HCT116 (cell line): ENCODE data around the gene CDK16. TPM values are rescaled to one million over a fixed set of nuclear protein-coding genes. Genes with fewer than 3 reads are reported as not detected.
A peak's percentile ranks its signal among the peaks of the same experiment; 100 is the strongest.

ENCODE experiments used
- ATAC-seq: fragments of 200-7000 bp; cut with Tn5 transposase; 2 replicates; pipeline ENCODE4 v1.9.1; 2020; ENCODE audit warnings: mild to moderate bottlenecking, moderate library complexity
- BruUV-seq: library from RNA; stranded (reverse); fragments of 400-500 nt; replicated peaks from 2 replicates; lab custom pipeline; 2021; lab: Mats Ljungman, UMichigan
- CTCF ChIA-PET: fragments of 300-600 bp; sonication (Branson Sonifier 250); formaldehyde crosslinking; loops from one replicate; lab custom pipeline; 2021; ENCODE audit warnings: antibody characterized with exemption; lab: Charles Lee
- POLR2A ChIA-PET: fragments of 300-600, 350-600 bp; sonication (Branson Sonifier 250); formaldehyde crosslinking; loops from one replicate; lab custom pipeline; 2021; ENCODE audit warnings: antibody characterized with exemption; lab: Charles Lee
- RAD21 ChIA-PET, 2 experiments: fragments of 300-600 bp; sonication (Branson Sonifier 250); formaldehyde crosslinking; loops; one replicate each; lab custom pipeline; 2023; ENCODE audit warnings: low total read pairs in 2 of 2; ENCODE audit not compliant: uncharacterized antibody in 2 of 2, unreplicated experiment in 2 of 2, low non-redundant PET in 1 of 2; lab: Charles Lee
- DNase-seq: peaks from one replicate; pipeline ENCODE4 v3.0.0-alpha.2; 2010; ENCODE audit warnings: low read depth, low spot score
- H2AFZ ChIP-seq: fragments of 200-600 bp; shearing (Covaris generic), sonication (generic); 2 replicates; pipeline ENCODE4 v1.6.1; 2017; ENCODE audit warnings: low read depth, mixed run types, mixed read lengths, antibody characterized with exemption, low read length; ENCODE audit not compliant: poor library complexity, severe bottlenecking
- H3K27ac ChIP-seq: 2 replicates; pipeline ENCODE4 v1.5.1; 2012; ENCODE audit warnings: low read depth, low read length
- H3K27me3 ChIP-seq: fragments of 200-600 bp; sonication (generic); 2 replicates; pipeline ENCODE4 v1.6.1; 2016; ENCODE audit warnings: mixed run types, low read length, mixed read lengths; ENCODE audit not compliant: insufficient read depth
- H3K36me3 ChIP-seq, 2 experiments: fragments of 200-500 bp in 1 of 2; fragments of 200-600 bp in 1 of 2; sonication (Bioruptor generic) in 1 of 2; sonication (generic) in 1 of 2; 2 replicates each; pipeline versions ENCODE4 v1.5.1 to v1.6.1; 2014 to 2016; ENCODE audit warnings: low read length in 2 of 2, inconsistent platforms in 1 of 2, mixed read lengths in 1 of 2, mixed run types in 1 of 2; ENCODE audit not compliant: insufficient read depth in 2 of 2, control insufficient read depth in 1 of 2
- H3K4me1 ChIP-seq, 2 experiments: fragments of 200-600 bp in 1 of 2; sonication (generic) in 1 of 2; 2 replicates each; pipeline versions ENCODE4 v1.5.1 to v1.6.1; 2012 to 2017; ENCODE audit warnings: low read length in 2 of 2, inconsistent platforms in 1 of 2, mild to moderate bottlenecking in 1 of 2, mixed read lengths in 1 of 2, mixed run types in 1 of 2, moderate library complexity in 1 of 2; ENCODE audit not compliant: insufficient read depth in 2 of 2, control insufficient read depth in 1 of 2
- H3K4me2 ChIP-seq: fragments of 200-600 bp; sonication (generic); 2 replicates; pipeline ENCODE4 v1.6.1; 2017; ENCODE audit warnings: mixed run types, low read length, mixed read lengths
- H3K4me3 ChIP-seq, 2 experiments: fragments of 200-600 bp in 1 of 2; sonication (generic) in 1 of 2; replicated peaks in 1 of 2; 2 replicates each; pipeline ENCODE4 v1.5.1; 2011 to 2016; ENCODE audit warnings: low read length in 2 of 2, control low read depth in 1 of 2, low read depth in 1 of 2, mild to moderate bottlenecking in 1 of 2, mixed read lengths in 1 of 2, mixed run types in 1 of 2
- H3K79me2 ChIP-seq: fragments of 200-600 bp; sonication (generic); 2 replicates; pipeline ENCODE4 v1.6.1; 2017; ENCODE audit warnings: mild to moderate bottlenecking, mixed run types, low read length, moderate library complexity, mixed read lengths; ENCODE audit not compliant: insufficient read depth
- H3K9ac ChIP-seq: fragments of 200-600 bp; sonication (generic); 2 replicates; pipeline ENCODE4 v1.6.1; 2016; ENCODE audit warnings: low read length, mixed read lengths
- H3K9me2 ChIP-seq: fragments of 200-600 bp; sonication (generic), shearing (Covaris generic); 2 replicates; pipeline ENCODE4 v1.6.1; 2017; ENCODE audit warnings: mixed run types, mild to moderate bottlenecking, moderate library complexity; ENCODE audit not compliant: insufficient read depth
- H3K9me3 ChIP-seq, 2 experiments: fragments of 200-500 bp in 1 of 2; fragments of 200-600 bp in 1 of 2; sonication (Bioruptor generic) in 1 of 2; sonication (generic) in 1 of 2; 2 replicates each; pipeline ENCODE4 v1.6.1; 2014 to 2017; ENCODE audit warnings: low read length in 2 of 2, mixed read lengths in 2 of 2, inconsistent platforms in 1 of 2, low read depth in 1 of 2, mild to moderate bottlenecking in 1 of 2, mixed run types in 1 of 2, moderate library complexity in 1 of 2; ENCODE audit not compliant: control insufficient read depth in 1 of 2, insufficient read depth in 1 of 2
- H4K20me1 ChIP-seq: fragments of 200-600 bp; sonication (generic), shearing (Covaris generic); 2 replicates; pipeline ENCODE4 v1.6.1; 2017; ENCODE audit warnings: mixed run types, mild to moderate bottlenecking, moderate library complexity; ENCODE audit not compliant: insufficient read depth
- ATF3 ChIP-seq: IDR thresholded peaks from 2 replicates; pipeline ENCODE4 v1.6.1; 2012
- CBX3 ChIP-seq: IDR thresholded peaks from 2 replicates; pipeline ENCODE4 v1.6.1; 2012; ENCODE audit warnings: low read depth
- CEBPB ChIP-seq: IDR thresholded peaks from 2 replicates; pipeline ENCODE4 v1.6.1; 2012; ENCODE audit warnings: low read depth
- CTCF ChIP-seq, 3 experiments: fragments of 200-600 bp in 1 of 3; sonication (generic) in 1 of 3; IDR thresholded peaks in 2 of 3; conservative IDR thresholded peaks in 1 of 3; 2 replicates each; pipeline ENCODE4 v1.5.1; 2012 to 2017; ENCODE audit warnings: low read depth in 2 of 3, low read length in 2 of 3, antibody characterized with exemption in 1 of 3, borderline replicate concordance in 1 of 3, control low read depth in 1 of 3, mild to moderate bottlenecking in 1 of 3, mixed read lengths in 1 of 3, mixed run types in 1 of 3, moderate library complexity in 1 of 3; ENCODE audit not compliant: insufficient read depth in 1 of 3
- EGR1 ChIP-seq: IDR thresholded peaks from 2 replicates; pipeline ENCODE4 v1.6.1; 2012; ENCODE audit warnings: low read depth
- EZH2 ChIP-seq: fragments of 200-600 bp; sonication (generic); IDR thresholded peaks from 2 replicates; pipeline ENCODE4 v1.6.1; 2017; ENCODE audit warnings: antibody characterized with exemption, mixed run types
- JUND ChIP-seq: IDR thresholded peaks from 2 replicates; pipeline ENCODE4 v1.6.1; 2012
- POLR2AphosphoS5 ChIP-seq: IDR thresholded peaks from 2 replicates; pipeline ENCODE4 v1.6.1; 2011; ENCODE audit warnings: mild to moderate bottlenecking, low read depth, low read length, moderate library complexity
- RAD21 ChIP-seq: IDR thresholded peaks from 2 replicates; pipeline ENCODE4 v1.6.1; 2012; ENCODE audit warnings: low read depth, mild to moderate bottlenecking
- SRF ChIP-seq: IDR thresholded peaks from 2 replicates; pipeline ENCODE4 v1.6.1; 2012; ENCODE audit warnings: low read depth
- TCF7L2 ChIP-seq: IDR thresholded peaks from 2 replicates; pipeline ENCODE4 v1.7.0; 2011; ENCODE audit warnings: borderline replicate concordance, inconsistent platforms; ENCODE audit not compliant: insufficient read depth, insufficient read length; ENCODE audit errors: extremely low read depth
- YY1 ChIP-seq: IDR thresholded peaks from 2 replicates; pipeline ENCODE4 v1.6.1; 2011; ENCODE audit warnings: low read length, low read depth, moderate library complexity, mild to moderate bottlenecking; ENCODE audit not compliant: insufficient replicate concordance; ENCODE audit errors: extremely low read depth
- ZBTB33 ChIP-seq: IDR thresholded peaks from 2 replicates; pipeline ENCODE4 v1.6.1; 2011; ENCODE audit warnings: mild to moderate bottlenecking, low read length, moderate library complexity; ENCODE audit not compliant: insufficient replicate concordance; ENCODE audit errors: extremely low read depth
- ZNF274 ChIP-seq: fragments of 200-500 bp; sonication (Bioruptor generic); IDR thresholded peaks from 2 replicates; pipeline ENCODE4 v1.6.1; 2014; ENCODE audit warnings: mild to moderate bottlenecking, low read depth, low read length, inconsistent platforms
- intact Hi-C: fragments of 100-400 bp; cut with micrococcal nuclease; formaldehyde crosslinking; loops from 2 replicates; pipeline ENCODE4 v1.10.0; 2022
- total RNA-seq: library from RNA; stranded (reverse); gene quantifications from one replicate; pipeline ENCODE4 v1.2.1, GENCODE V29; 2021; ENCODE audit not compliant: unreplicated experiment

CDK16 gene
- total RNA-seq, 1 experiment from 2014 or later, result 131 TPM

GRCh38 chrX:47200385-47201150, 17.9 kb upstream of the CDK16 start:
- TF ChIP-seq RAD21, result no peak
- TF ChIP-seq TCF7L2, result no peak
- TF ChIP-seq CTCF (IDR thresholded peaks at IDR 0.05 in 2 of 3, conservative IDR thresholded peaks at IDR 0.05 in 1 of 3; ENCODE audit: borderline replicate concordance in 1 of 3, insufficient read depth in 1 of 3, low read depth in 2 of 3, low read length in 2 of 3), result no peak
- no peak for TF ChIP-seq YY1
- no peak for TF ChIP-seq CBX3
- no peak for TF ChIP-seq POLR2AphosphoS5
- TF ChIP-seq CEBPB, result no peak
- TF ChIP-seq EGR1, result no peak
- no peak for TF ChIP-seq EZH2
- TF ChIP-seq ATF3, result no peak
- TF ChIP-seq ZNF274, result no peak
- no peak for TF ChIP-seq JUND
- TF ChIP-seq ZBTB33, result no peak
- no peak for TF ChIP-seq SRF

More at GRCh38 chrX:47200385-47201150, 17.9 kb upstream of the CDK16 start:
- ChIA-PET POLR2A (no interaction called here), CTCF (no interaction called here), RAD21 (no interaction called here)
- Histone ChIP-seq H3K36me3 (peaks cover 20 to 51% of the 10 kb centered on the region in 2 experiments; a peak in 3 of 4 replicates), H3K9me2 (no peaks in the 10 kb centered on the region), H3K79me2 (peaks cover 55% of the 10 kb centered on the region), H4K20me1 (no peaks in the 10 kb centered on the region), H3K4me2 (no peak overlapping the region), H3K9me3 (no peaks in the 10 kb centered on the region), H3K4me1 (0 out of 4 replicates have a peak, but pooled peaks cover 0 to 2% of the 10 kb centered on the region in 2 experiments), H2AFZ (no peak overlapping the region), H3K4me3 (no peak overlapping the region), H3K9ac (no peak overlapping the region), H3K27me3 (no peaks in the 10 kb centered on the region), H3K27ac (no peak overlapping the region)
- intact Hi-C loops, result no loop called here
- ATAC-seq, result peak; percentile 62
- DNase-seq, result no peak
- BruUV-seq, result no TSS peak
